B cell (primary cell): Measurements from ENCODE around the gene RALY. TPM values are rescaled to one million over a fixed set of nuclear protein-coding genes. Genes with fewer than 3 reads are reported as not detected.

Source experiments
- ATAC-seq: fragments of 200-7000 bp; cut with Tn5 transposase; one replicate; pipeline ENCODE4 v1.10.0; 2021; ENCODE audit warnings: low read depth, mild to moderate bottlenecking, moderate number of reproducible peaks, moderate library complexity
- CTCF ChIA-PET: fragments of 350-600 bp; sonication (Branson Sonifier 250); formaldehyde crosslinking; loops from one replicate; lab custom pipeline; 2021; ENCODE audit warnings: antibody characterized with exemption, inconsistent platforms; lab: Charles Lee
- POLR2A ChIA-PET: fragments of 350-600 bp; sonication (Branson Sonifier 250); formaldehyde crosslinking; loops from one replicate; lab custom pipeline; 2021; ENCODE audit warnings: antibody characterized with exemption; lab: Charles Lee
- DNase-seq: peaks from one replicate; pipeline ENCODE4 v3.0.0; 2013
- H2AFZ ChIP-seq: 2 replicates; pipeline ENCODE4 v1.6.1; 2012; ENCODE audit warnings: mild to moderate bottlenecking, low read depth, low read length; ENCODE audit not compliant: insufficient read depth, poor library complexity, severe bottlenecking
- H3K27ac ChIP-seq, 2 donors: 1 replicate in 1 of 2; 2 replicates in 1 of 2; pipeline ENCODE4 v1.5.1; 2012 to 2013; ENCODE audit warnings: low read length in 2 of 2, mild to moderate bottlenecking in 2 of 2, moderate library complexity in 1 of 2
- H3K27me3 ChIP-seq, 4 experiments: fragments of 200-600 bp in 1 of 4; sonication (generic) in 1 of 4; replicated peaks in 1 of 4; 1 replicate in 2 of 4; 2 replicates in 2 of 4; pipeline versions ENCODE4 v1.6.1 to v1.7.0; 2013 to 2016; ENCODE audit warnings: low read length in 3 of 4, mild to moderate bottlenecking in 2 of 4, mixed read lengths in 1 of 4, moderate library complexity in 1 of 4; ENCODE audit not compliant: insufficient read depth in 4 of 4, control insufficient read depth in 3 of 4; ENCODE audit errors: control extremely low read depth in 1 of 4
- H3K36me3 ChIP-seq, 2 experiments: replicated peaks in 1 of 2; 1 replicate in 1 of 2; 2 replicates in 1 of 2; pipeline versions ENCODE4 v1.6.1 to v1.7.1; 2013; ENCODE audit warnings: low read length in 1 of 2; ENCODE audit not compliant: insufficient read depth in 2 of 2, control insufficient read depth in 1 of 2; ENCODE audit errors: control extremely low read depth in 1 of 2, extremely low read depth in 1 of 2
- H3K4me1 ChIP-seq, 2 donors: fragments of 200-600 bp in 1 of 2; sonication (generic) in 1 of 2; 1 replicate in 1 of 2; 2 replicates in 1 of 2; pipeline versions ENCODE4 v1.5.1 to v1.6.1; 2013 to 2017; ENCODE audit warnings: low read length in 2 of 2; ENCODE audit not compliant: control insufficient read depth in 2 of 2, insufficient read depth in 2 of 2
- H3K4me2 ChIP-seq: replicated peaks from 2 replicates; pipeline ENCODE3; 2012; ENCODE audit warnings: mild to moderate bottlenecking, low read depth, low read length; ENCODE audit not compliant: poor library complexity, severe bottlenecking
- H3K4me3 ChIP-seq, 5 experiments: fragments of 200-600 bp in 1 of 5; sonication (generic) in 1 of 5; 1 replicate in 3 of 5; 2 replicates in 2 of 5; pipeline versions ENCODE4 v1.5.1 to v1.7.0; 2011 to 2016; ENCODE audit warnings: low read length in 4 of 5, mild to moderate bottlenecking in 4 of 5, low read depth in 2 of 5, control low read depth in 1 of 5, moderate library complexity in 1 of 5; ENCODE audit not compliant: insufficient read depth in 1 of 5; ENCODE audit errors: control extremely low read depth in 1 of 5, extremely low read depth in 1 of 5
- H3K79me2 ChIP-seq: fragments of 200-600 bp; sonication (generic); one replicate; pipeline ENCODE4 v1.6.0; 2016; ENCODE audit warnings: low read length; ENCODE audit not compliant: control insufficient read depth, insufficient read depth
- H3K9ac ChIP-seq: fragments of 200-600 bp; sonication (generic); 2 replicates; pipeline ENCODE4 v1.6.1; 2017; ENCODE audit warnings: mild to moderate bottlenecking, low read length, moderate library complexity
- H3K9me3 ChIP-seq, 3 donors: one replicate each; pipeline versions ENCODE4 v1.6.1 to v1.7.1; 2013; ENCODE audit warnings: low read length in 2 of 3; ENCODE audit not compliant: control insufficient read depth in 2 of 3, insufficient read depth in 1 of 3; ENCODE audit errors: control extremely low read depth in 1 of 3
- H4K20me1 ChIP-seq: 2 replicates; pipeline ENCODE4 v1.6.0; 2012; ENCODE audit warnings: mild to moderate bottlenecking, low read length; ENCODE audit not compliant: insufficient read depth, control insufficient read depth, poor library complexity, severe bottlenecking
- H3K27ac Mint-ChIP-seq: one replicate; pipeline ENCODE4 v1.8.0; 2021; ENCODE audit warnings: mixed read lengths
- H3K27me3 Mint-ChIP-seq: one replicate; pipeline ENCODE4 v1.8.0; 2021; ENCODE audit warnings: mixed read lengths
- H3K4me1 Mint-ChIP-seq: one replicate; pipeline ENCODE4 v1.8.0; 2021; ENCODE audit warnings: mixed read lengths
- H3K4me3 Mint-ChIP-seq: one replicate; pipeline ENCODE4 v1.8.0; 2021; ENCODE audit warnings: mixed read lengths
- H3K9me3 Mint-ChIP-seq: one replicate; pipeline ENCODE4 v1.8.0; 2022; ENCODE audit warnings: mixed read lengths; ENCODE audit not compliant: insufficient read depth
- EZH2 ChIP-seq: IDR thresholded peaks from 2 replicates; pipeline ENCODE4 v1.6.1; 2012; ENCODE audit warnings: borderline replicate concordance, low read depth, mild to moderate bottlenecking, moderate library complexity, low read length; ENCODE audit not compliant: insufficient read depth, poor library complexity, severe bottlenecking
- WGBS: methylation state at CpG from one replicate; pipeline ENCODE4 v1.1.5; 2013; ENCODE audit warnings: missing lambda C conversion rate; ENCODE audit not compliant: insufficient coverage; 5-methylcytosine and 5-hydroxymethylcytosine counted together
- intact Hi-C: fragments of 100-400 bp; cut with micrococcal nuclease; formaldehyde crosslinking; loops from one replicate; pipeline ENCODE4 v1.10.0; 2022
- polyA plus RNA-seq: library from polyadenylated mRNA; depleted of rRNA; stranded (reverse); fragments of >200 nt; gene quantifications from 2 replicates; pipeline ENCODE4 v1.2.3, GENCODE V29; 2012
- total RNA-seq, 2 donors: library from RNA; stranded (reverse); fragments of 120-200 nt in 1 of 2; gene quantifications; 1 replicate in 1 of 2; 2 replicates in 1 of 2; pipeline versions ENCODE4 v1.2.3 to v1.2.4, GENCODE V29; 2013 to 2022
- TF ChIP-seq, protein P1 (sequence below): fragments of 200-600 bp; IDR thresholded peaks from one replicate; pipeline ENCODE4 v1.8.0; 2022; ENCODE audit warnings: antibody characterized with exemption, mild to moderate bottlenecking

Gene RALY
- total and polyA plus RNA-seq, 2 donors (not counting 1 experiment from before 2014, with no cell fraction given), result 89.8 to 94.4 TPM

DNA sequence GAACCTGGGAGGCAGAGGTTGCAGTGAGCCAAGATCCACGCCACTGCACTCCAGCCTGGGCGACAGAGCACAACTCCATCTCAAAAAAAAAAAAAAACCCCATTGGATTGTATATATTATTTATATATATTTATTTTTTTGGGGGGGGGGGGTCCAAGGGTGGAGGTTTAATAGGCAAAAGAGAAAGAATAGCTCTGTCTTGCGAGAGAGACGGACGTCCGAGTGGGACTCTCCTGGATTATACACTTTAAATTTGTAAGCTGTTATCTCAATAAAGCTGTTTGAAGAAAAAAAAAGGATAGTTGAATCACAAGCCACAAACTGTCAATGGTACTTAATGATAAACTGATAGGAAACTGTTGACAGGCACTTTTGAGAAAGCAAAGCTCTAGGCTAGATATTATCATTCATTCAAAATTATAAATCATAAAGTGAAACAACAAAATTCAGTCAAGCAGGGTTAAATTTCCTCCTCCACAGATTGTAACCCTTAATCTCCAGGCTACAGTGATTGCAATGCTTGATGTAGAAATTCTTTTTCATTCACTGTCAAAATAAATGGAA lies 98.0 kb downstream of the RALY start:
- no peak overlapping the region for H3K27ac Mint-ChIP-seq
- no peak for TF ChIP-seq EZH2
- TF ChIP-seq, protein P1, sequence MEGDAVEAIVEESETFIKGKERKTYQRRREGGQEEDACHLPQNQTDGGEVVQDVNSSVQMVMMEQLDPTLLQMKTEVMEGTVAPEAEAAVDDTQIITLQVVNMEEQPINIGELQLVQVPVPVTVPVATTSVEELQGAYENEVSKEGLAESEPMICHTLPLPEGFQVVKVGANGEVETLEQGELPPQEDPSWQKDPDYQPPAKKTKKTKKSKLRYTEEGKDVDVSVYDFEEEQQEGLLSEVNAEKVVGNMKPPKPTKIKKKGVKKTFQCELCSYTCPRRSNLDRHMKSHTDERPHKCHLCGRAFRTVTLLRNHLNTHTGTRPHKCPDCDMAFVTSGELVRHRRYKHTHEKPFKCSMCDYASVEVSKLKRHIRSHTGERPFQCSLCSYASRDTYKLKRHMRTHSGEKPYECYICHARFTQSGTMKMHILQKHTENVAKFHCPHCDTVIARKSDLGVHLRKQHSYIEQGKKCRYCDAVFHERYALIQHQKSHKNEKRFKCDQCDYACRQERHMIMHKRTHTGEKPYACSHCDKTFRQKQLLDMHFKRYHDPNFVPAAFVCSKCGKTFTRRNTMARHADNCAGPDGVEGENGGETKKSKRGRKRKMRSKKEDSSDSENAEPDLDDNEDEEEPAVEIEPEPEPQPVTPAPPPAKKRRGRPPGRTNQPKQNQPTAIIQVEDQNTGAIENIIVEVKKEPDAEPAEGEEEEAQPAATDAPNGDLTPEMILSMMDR, result no peak
- no peaks in the 10 kb centered on the region for H3K27me3 Mint-ChIP-seq
- Histone ChIP-seq H3K36me3 (peaks cover 24 to 89% of the 10 kb centered on the region in 2 experiments), H3K4me3 (no peak overlapping the region), H4K20me1 (peaks cover 21% of the 10 kb centered on the region), H3K9me3 (no peaks in the 10 kb centered on the region), H2AFZ (no peak overlapping the region), H3K79me2 (peaks cover 3% of the 10 kb centered on the region), H3K9ac (no peak overlapping the region), H3K4me2 (no peak overlapping the region), H3K27me3 (no peaks in the 10 kb centered on the region), H3K27ac (no peak overlapping the region), H3K4me1 (no peaks in the 10 kb centered on the region)
- ChIA-PET CTCF (no interaction called here), POLR2A (interaction anchor here (0.6 kb wide), 1 partner anchor 9 kb away, joined by 3 read pairs; no protein-coding TSS in a partner anchor)
- H3K4me3 Mint-ChIP-seq, result no peak overlapping the region
- no CpG with 5 or more reads among the region's 6 CpGs for WGBS
- H3K9me3 Mint-ChIP-seq, result no peaks in the 10 kb centered on the region
- ATAC-seq, result no peak
- intact Hi-C loops, result no loop called here
- DNase-seq, result no peak
- H3K4me1 Mint-ChIP-seq, result no peaks in the 10 kb centered on the region

DNA sequence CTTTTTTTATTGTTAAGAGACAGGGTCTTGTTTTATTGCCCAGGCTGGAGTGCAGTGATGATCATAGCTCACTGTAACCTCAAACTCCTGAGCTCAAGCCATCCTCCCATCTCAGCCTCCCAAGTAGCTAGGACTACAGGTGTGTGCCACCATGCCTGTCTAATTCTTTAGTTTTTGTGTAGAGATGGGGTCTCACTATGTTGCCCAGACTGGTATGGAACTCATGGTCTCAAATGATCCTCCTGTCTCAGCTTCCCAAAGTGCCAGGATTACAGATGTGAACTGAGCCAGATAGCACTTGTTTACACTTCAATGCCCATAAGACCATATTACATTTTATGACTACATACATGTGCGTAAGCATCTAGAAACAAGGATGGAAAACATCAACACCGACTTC lies 100.2 kb downstream of the RALY start:
- peaks cover 23 to 87% of the 10 kb centered on the region in 2 experiments for H3K36me3 ChIP-seq
- Mint-ChIP-seq H3K4me1 (no peaks in the 10 kb centered on the region), H3K27ac (no peak overlapping the region), H3K9me3 (no peaks in the 10 kb centered on the region), H3K27me3 (no peaks in the 10 kb centered on the region), H3K4me3 (no peak overlapping the region)
- no peaks in the 10 kb centered on the region for H3K9me3 ChIP-seq
- POLR2A ChIA-PET, result no interaction called here
- no peak overlapping the region for H3K27ac ChIP-seq
- CTCF ChIA-PET, result no interaction called here
- no peak overlapping the region for H3K4me3 ChIP-seq
- no peaks in the 10 kb centered on the region for H3K4me1 ChIP-seq
- ATAC-seq, result no peak
- H4K20me1 ChIP-seq, result peaks cover 24% of the 10 kb centered on the region
- H3K4me2 ChIP-seq, result no peak overlapping the region
- intact Hi-C loops, result no loop called here
- no peak overlapping the region for H3K9ac ChIP-seq
- no CpG with 5 or more reads among the region's 2 CpGs for WGBS
- peaks cover 6% of the 10 kb centered on the region for H3K79me2 ChIP-seq
- H3K27me3 ChIP-seq, result no peaks in the 10 kb centered on the region
- DNase-seq, result no peak
- H2AFZ ChIP-seq, result no peak overlapping the region
- TF ChIP-seq, protein P1, result no peak
- no peak for TF ChIP-seq EZH2
